MCF 10A (cell line): ENCODE data around the gene AGT. TPM values are rescaled to one million over a fixed set of nuclear protein-coding genes. Genes with fewer than 3 reads are reported as not detected.
A peak's percentile ranks its signal among the peaks of the same experiment; 100 is the strongest.

ENCODE experiments used
- BruUV-seq: library from RNA; stranded (reverse); fragments of 400-500 nt; replicated peaks from 2 replicates; lab custom pipeline; 2021; lab: Mats Ljungman, UMichigan
- CTCF ChIA-PET: fragments of 300-600 bp; sonication (Branson Sonifier 250); formaldehyde crosslinking; extraction: SDS; loops from one replicate; lab custom pipeline; 2021; ENCODE audit warnings: antibody characterized with exemption, inconsistent platforms; lab: Yijun Ruan, JAX
- POLR2A ChIA-PET: fragments of 300-600, 350-650 bp; sonication (Branson Sonifier 250); formaldehyde crosslinking; extraction: SDS; loops from one replicate; lab custom pipeline; 2020; ENCODE audit warnings: antibody characterized with exemption, inconsistent platforms; lab: Yijun Ruan, JAX
- DNase-seq: peaks from one replicate; pipeline ENCODE4 v3.0.0-alpha.2; 2018; ENCODE audit not compliant: unreplicated experiment
- H3K27ac Mint-ChIP-seq: one replicate; pipeline ENCODE4 v1.8.0; 2022; ENCODE audit warnings: mild to moderate bottlenecking, low read depth, mixed read lengths; ENCODE audit not compliant: unreplicated experiment
- H3K27me3 Mint-ChIP-seq: one replicate; pipeline ENCODE4 v1.8.0; 2022; ENCODE audit warnings: mixed read lengths; ENCODE audit not compliant: insufficient read depth, unreplicated experiment
- H3K36me3 Mint-ChIP-seq: one replicate; pipeline ENCODE4 v1.8.0; 2022; ENCODE audit warnings: mild to moderate bottlenecking, moderate library complexity, mixed read lengths; ENCODE audit not compliant: insufficient read depth, unreplicated experiment
- H3K4me1 Mint-ChIP-seq: one replicate; pipeline ENCODE4 v1.8.0; 2022; ENCODE audit warnings: mixed read lengths; ENCODE audit not compliant: insufficient read depth, unreplicated experiment
- H3K4me3 Mint-ChIP-seq: one replicate; pipeline ENCODE4 v1.8.0; 2022; ENCODE audit warnings: mild to moderate bottlenecking, moderate library complexity, mixed read lengths; ENCODE audit not compliant: unreplicated experiment
- H3K9me3 Mint-ChIP-seq: one replicate; pipeline ENCODE4 v1.8.0; 2022; ENCODE audit warnings: mixed read lengths; ENCODE audit not compliant: unreplicated experiment
- intact Hi-C: fragments of 100-400 bp; cut with micrococcal nuclease; formaldehyde crosslinking; loops from 2 replicates; pipeline ENCODE4 v1.14.1; 2022
- total RNA-seq: library from RNA; stranded (reverse); gene quantifications from 2 replicates; pipeline ENCODE4 v1.2.3, GENCODE V29; 2022
- TF ChIP-seq, protein P1 (sequence below): fragments of 200-600 bp; IDR thresholded peaks from one replicate; pipeline ENCODE4 v1.8.0; 2022; ENCODE audit warnings: antibody characterized with exemption, mild to moderate bottlenecking; ENCODE audit not compliant: unreplicated experiment

The AGT gene
- total RNA-seq, 1 experiment from 2014 or later, result not detected

DNA sequence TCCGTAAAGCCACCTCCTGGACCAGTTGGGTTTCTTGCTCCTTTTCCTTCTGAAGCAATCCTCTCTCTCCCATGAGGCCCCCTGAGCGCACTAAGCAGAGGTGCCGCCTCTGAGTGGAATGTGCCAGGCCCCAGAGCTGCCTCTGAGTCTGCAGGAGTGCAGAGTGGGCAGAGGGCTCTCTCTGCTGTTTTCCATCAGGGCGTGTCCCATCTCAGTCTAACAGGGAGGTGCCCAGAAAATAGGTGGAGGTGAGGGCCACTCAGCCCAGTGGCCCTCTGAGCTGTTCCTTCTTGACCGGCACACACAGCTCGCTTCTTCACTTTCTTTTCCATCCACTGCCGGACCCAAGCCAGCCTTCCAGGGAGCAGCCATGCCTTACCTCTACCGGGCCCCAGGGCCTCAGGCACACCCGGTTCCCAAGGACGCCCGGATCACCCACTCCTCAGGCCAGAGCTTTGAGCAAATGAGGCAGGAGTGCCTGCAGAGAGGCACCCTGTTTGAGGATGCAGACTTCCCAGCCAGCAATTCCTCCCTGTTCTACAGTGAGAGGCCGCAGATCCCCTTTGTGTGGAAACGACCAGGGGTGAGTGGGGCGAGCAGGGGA, 33.3 kb upstream of the AGT start, which contains the start of gene CAPN9:
Gene CAPN9, plus strand, starts transcription at position 262 of the 604 bp plus-strand sequence. Its CDS starts 109 bp downstream, at position 371.
- no peak within 1 kb of the TSS for H3K27ac Mint-ChIP-seq
- no peaks in the 10 kb centered on the region for H3K36me3 Mint-ChIP-seq
- H3K4me3 Mint-ChIP-seq, result no peak within 1 kb of the TSS
- no peaks in the 10 kb centered on the region for H3K4me1 Mint-ChIP-seq
- DNase-seq, result no peak
- no peaks in the 10 kb centered on the region for H3K27me3 Mint-ChIP-seq
- intact Hi-C loops, result no loop called here
- H3K9me3 Mint-ChIP-seq, result no peaks in the 10 kb centered on the region
- ChIA-PET POLR2A (interaction anchor here (0.7 kb wide), 1 partner anchor 1024 kb away, joined by 3 read pairs; no protein-coding TSS in a partner anchor), CTCF (interaction anchor here (0.8 kb wide), 1 partner anchor 20 kb away, joined by 3 read pairs; no protein-coding TSS in a partner anchor)
- BruUV-seq, result no TSS peak
- TF ChIP-seq, protein P1, sequence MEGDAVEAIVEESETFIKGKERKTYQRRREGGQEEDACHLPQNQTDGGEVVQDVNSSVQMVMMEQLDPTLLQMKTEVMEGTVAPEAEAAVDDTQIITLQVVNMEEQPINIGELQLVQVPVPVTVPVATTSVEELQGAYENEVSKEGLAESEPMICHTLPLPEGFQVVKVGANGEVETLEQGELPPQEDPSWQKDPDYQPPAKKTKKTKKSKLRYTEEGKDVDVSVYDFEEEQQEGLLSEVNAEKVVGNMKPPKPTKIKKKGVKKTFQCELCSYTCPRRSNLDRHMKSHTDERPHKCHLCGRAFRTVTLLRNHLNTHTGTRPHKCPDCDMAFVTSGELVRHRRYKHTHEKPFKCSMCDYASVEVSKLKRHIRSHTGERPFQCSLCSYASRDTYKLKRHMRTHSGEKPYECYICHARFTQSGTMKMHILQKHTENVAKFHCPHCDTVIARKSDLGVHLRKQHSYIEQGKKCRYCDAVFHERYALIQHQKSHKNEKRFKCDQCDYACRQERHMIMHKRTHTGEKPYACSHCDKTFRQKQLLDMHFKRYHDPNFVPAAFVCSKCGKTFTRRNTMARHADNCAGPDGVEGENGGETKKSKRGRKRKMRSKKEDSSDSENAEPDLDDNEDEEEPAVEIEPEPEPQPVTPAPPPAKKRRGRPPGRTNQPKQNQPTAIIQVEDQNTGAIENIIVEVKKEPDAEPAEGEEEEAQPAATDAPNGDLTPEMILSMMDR, result no peak

GRCh38 chr1:230746617-230747016, 32.7 kb upstream of the AGT start:
- H3K4me3 Mint-ChIP-seq, result no peak overlapping the region
- no peaks in the 10 kb centered on the region for H3K27me3 Mint-ChIP-seq
- no TSS peak for BruUV-seq
- H3K36me3 Mint-ChIP-seq, result no peaks in the 10 kb centered on the region
- DNase-seq, result no peak
- no peak overlapping the region for H3K27ac Mint-ChIP-seq
- TF ChIP-seq, protein P1, result no peak
- H3K4me1 Mint-ChIP-seq, result no peaks in the 10 kb centered on the region
- no peaks in the 10 kb centered on the region for H3K9me3 Mint-ChIP-seq
- CTCF ChIA-PET, result interaction anchor here (0.8 kb wide), 1 partner anchor 20 kb away, joined by 3 read pairs; no protein-coding TSS in a partner anchor
- intact Hi-C loops, result no loop called here
- POLR2A ChIA-PET, result interaction anchor here (0.7 kb wide), 1 partner anchor 1024 kb away, joined by 3 read pairs; no protein-coding TSS in a partner anchor

- intact Hi-C loops, result no loop called here
- Mint-ChIP-seq H3K4me3 (no peak overlapping the region), H3K27ac (no peak overlapping the region), H3K36me3 (no peaks in the 10 kb centered on the region), H3K9me3 (no peaks in the 10 kb centered on the region), H3K27me3 (no peaks in the 10 kb centered on the region), H3K4me1 (no peaks in the 10 kb centered on the region)
- TF ChIP-seq, protein P1, result no peak
- no TSS peak for BruUV-seq
- POLR2A ChIA-PET, result interaction anchor here (0.7 to 1.4 kb wide), 2 partner anchors 12 to 1100 kb away, joined by 3 to 4 read pairs; no protein-coding TSS in a partner anchor
- no peak for DNase-seq
- CTCF ChIA-PET, result interaction anchor here (0.6 to 1.4 kb wide), 2 partner anchors 9 to 129 kb away, joined by 4 read pairs; no protein-coding TSS in a partner anchor
Measured at GRCh38 chr1:230745071-230745470, 31.1 kb upstream of the AGT start.

DNA sequence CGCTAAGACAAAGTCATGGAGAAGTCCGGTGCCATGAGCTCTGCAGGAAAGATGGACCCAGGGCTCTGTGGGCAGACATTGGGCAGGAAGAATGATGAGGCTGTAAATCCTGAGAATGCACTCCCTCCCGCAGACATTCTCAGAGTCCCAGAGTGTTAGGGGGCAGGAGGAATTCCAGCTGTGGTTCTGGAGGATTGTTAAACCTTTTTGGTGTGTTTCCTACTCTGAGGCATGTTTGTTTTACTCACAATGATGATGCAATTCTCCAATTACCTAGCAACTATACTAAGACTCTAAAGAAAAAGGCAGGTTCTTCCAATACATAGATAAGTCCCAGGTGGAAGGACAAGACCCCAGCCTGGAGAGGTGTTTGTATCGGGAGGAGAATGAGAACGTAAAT, 30.5 kb upstream of the AGT start:
- no peaks in the 10 kb centered on the region for H3K27me3 Mint-ChIP-seq
- ChIA-PET CTCF (interaction anchor here (0.6 to 1.4 kb wide), 2 partner anchors 8 to 130 kb away, joined by 4 read pairs; no protein-coding TSS in a partner anchor), POLR2A (interaction anchor here (0.9 to 1.4 kb wide), 2 partner anchors 11 to 48 kb away, joined by 3 to 4 read pairs; no protein-coding TSS in a partner anchor)
- TF ChIP-seq, protein P1, result no peak
- peak; percentile 19 for DNase-seq
- BruUV-seq, result no TSS peak
- no peaks in the 10 kb centered on the region for H3K4me1 Mint-ChIP-seq
- no peaks in the 10 kb centered on the region for H3K9me3 Mint-ChIP-seq
- H3K27ac Mint-ChIP-seq, result no peak overlapping the region
- intact Hi-C loops, result no loop called here
- no peaks in the 10 kb centered on the region for H3K36me3 Mint-ChIP-seq
- no peak overlapping the region for H3K4me3 Mint-ChIP-seq
